Measurements from ENCODE around the gene FAM149B1.

DNA sequence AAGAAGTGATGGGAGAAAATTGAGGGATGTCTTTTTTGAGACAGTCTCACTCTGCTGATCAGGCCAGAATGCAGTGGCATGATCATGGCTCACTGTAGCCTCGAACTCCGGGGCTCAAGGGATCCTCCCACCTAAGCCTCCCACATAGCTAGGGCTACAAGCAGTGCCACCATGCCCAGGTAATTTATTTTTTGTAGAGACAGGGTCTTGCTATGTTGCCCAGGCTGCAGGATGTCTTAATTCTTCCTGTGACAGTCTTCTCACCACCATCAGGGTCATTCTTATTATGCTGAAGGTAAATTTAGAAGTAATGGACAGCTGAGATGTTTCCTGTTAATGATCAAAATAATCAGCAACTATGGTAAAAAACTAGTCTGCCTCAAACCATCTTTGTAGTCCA, 72.0 kb downstream of the FAM149B1 start:
- TF ChIP-seq POLR2AphosphoS5 (IDR thresholded peaks at IDR 0.05; ENCODE audit: low read depth, low read length), result no peak
- TF ChIP-seq TAF1 (IDR thresholded peaks at IDR 0.05; ENCODE audit: borderline replicate concordance, insufficient read depth, low read length), result no peak
